H1 (cell line): ENCODE results near the gene TPRA1. TPM values are rescaled to one million over a fixed set of nuclear protein-coding genes. Genes with fewer than 3 reads are reported as not detected.

Source experiments
- ASH2L ChIP-seq: fragments of 200-600, 300-600 bp; sonication (generic); IDR thresholded peaks from one replicate; pipeline ENCODE4 v1.7.1; 2017; ENCODE audit warnings: low read length
- BACH1 ChIP-seq: IDR thresholded peaks from 2 replicates; pipeline ENCODE4 v1.6.1; 2012; ENCODE audit warnings: low read length, improper control_type of control experiment
- BRCA1 ChIP-seq: IDR thresholded peaks from 2 replicates; pipeline ENCODE4 v1.6.1; 2012; ENCODE audit warnings: low read depth, low read length, improper control_type of control experiment
- CBX8 ChIP-seq: fragments of 300-800, 300-1000 bp; sonication (generic); IDR thresholded peaks from 2 replicates; pipeline ENCODE4 v1.7.1; 2016; ENCODE audit warnings: low read depth, low read length, borderline replicate concordance
- CREB1 ChIP-seq: IDR thresholded peaks from 2 replicates; pipeline ENCODE4 v1.6.1; 2012; ENCODE audit warnings: inconsistent platforms
- CTCF ChIP-seq, 3 experiments: IDR thresholded peaks; 1 replicate in 2 of 3; 2 replicates in 1 of 3; pipeline versions ENCODE4 v1.5.1 to v1.6.1; 2011; ENCODE audit warnings: low read length in 3 of 3, mild to moderate bottlenecking in 3 of 3, inconsistent platforms in 2 of 3, low read depth in 1 of 3, moderate library complexity in 1 of 3; ENCODE audit not compliant: insufficient read depth in 1 of 3; ENCODE audit errors: control extremely low read depth in 1 of 3
- E2F6 ChIP-seq: IDR thresholded peaks from 2 replicates; pipeline ENCODE4 v1.6.1; 2012; ENCODE audit warnings: inconsistent platforms
- EP300 ChIP-seq, 2 experiments: IDR thresholded peaks; 1 replicate in 1 of 2; 2 replicates in 1 of 2; pipeline ENCODE4 v1.6.1; 2011 to 2012; ENCODE audit warnings: low read depth in 2 of 2, low read length in 2 of 2, mild to moderate bottlenecking in 2 of 2, borderline replicate concordance in 1 of 2, inconsistent platforms in 1 of 2, moderate library complexity in 1 of 2
- EZH2 ChIP-seq: fragments of 200-600 bp; sonication (generic); IDR thresholded peaks from 2 replicates; pipeline ENCODE4 v1.7.1; 2012; ENCODE audit warnings: low read depth, mild to moderate bottlenecking, moderate library complexity, low read length, inconsistent platforms; ENCODE audit not compliant: severe bottlenecking
- FOSL1 ChIP-seq: IDR thresholded peaks from 2 replicates; pipeline ENCODE4 v1.6.1; 2011; ENCODE audit warnings: mild to moderate bottlenecking, low read depth, low read length, moderate library complexity; ENCODE audit not compliant: insufficient read depth
- KDM4A ChIP-seq: IDR thresholded peaks from one replicate; pipeline ENCODE4 v1.7.1; 2012; ENCODE audit warnings: low read depth, mild to moderate bottlenecking, moderate library complexity, low read length, inconsistent platforms; ENCODE audit not compliant: severe bottlenecking
- PHF8 ChIP-seq: fragments of 200-600 bp; sonication (generic); conservative IDR thresholded peaks from 2 replicates; pipeline ENCODE4 v1.7.1; 2012; ENCODE audit warnings: low read depth, mild to moderate bottlenecking, inconsistent platforms, low read length, moderate library complexity
- POU5F1 ChIP-seq: IDR thresholded peaks from 2 replicates; pipeline ENCODE4 v1.6.1; 2011; ENCODE audit warnings: low read depth, mild to moderate bottlenecking, low read length, moderate library complexity
- RAD21 ChIP-seq, 2 experiments: IDR thresholded peaks in 1 of 2; conservative IDR thresholded peaks in 1 of 2; 2 replicates each; pipeline ENCODE4 v1.6.1; 2011; ENCODE audit warnings: low read depth in 2 of 2, low read length in 2 of 2, improper control_type of control experiment in 1 of 2, inconsistent platforms in 1 of 2, mild to moderate bottlenecking in 1 of 2, moderate library complexity in 1 of 2
- SIN3A ChIP-seq, 2 experiments: IDR thresholded peaks in 1 of 2; conservative IDR thresholded peaks in 1 of 2; 2 replicates each; pipeline ENCODE4 v1.6.1; 2011 to 2012; ENCODE audit warnings: low read length in 2 of 2, improper control_type of control experiment in 1 of 2, low read depth in 1 of 2, mild to moderate bottlenecking in 1 of 2
- SIRT6 ChIP-seq: IDR thresholded peaks from one replicate; pipeline ENCODE4 v1.7.1; 2012; ENCODE audit warnings: low read length, inconsistent platforms
- SP1 ChIP-seq: IDR thresholded peaks from 2 replicates; pipeline ENCODE4 v1.6.1; 2011; ENCODE audit warnings: low read depth, low read length
- polyA plus RNA-seq, 7 experiments: library from polyadenylated mRNA; depleted of rRNA in 3 of 7; stranded (reverse) in 5 of 7; unstranded in 2 of 7; fragments of >200 nt in 5 of 7; fragments of 200-250 nt in 2 of 7; gene quantifications; 1 replicate in 5 of 7; 2 replicates in 1 of 7; 4 replicates in 1 of 7; pipeline versions ENCODE4 v1.2.1 to v1.2.3, GENCODE V29; 2011 to 2013; ENCODE audit warnings: missing spikeins in 2 of 7, mixed read lengths in 2 of 7
- total RNA-seq: library from RNA; stranded (reverse); fragmentation: NEBNext Ultra II Directional; extraction: Animal tissue kit (Norgen Biotek cat#: 25700); gene quantifications from 2 replicates; pipeline ENCODE4 v1.2.1, GENCODE V29; 2021

TPRA1 gene
- total and polyA plus RNA-seq, 2 of the 8 experiments (the other 6 are each of a cell fraction or from before 2014, with no cell fraction given) = 18.8 to 38.5 TPM

GRCh38 chr3:127629467-127630403, 39.2 kb upstream of the TPRA1 start (continued):
- no peak for TF ChIP-seq ASH2L
- no peak for TF ChIP-seq BRCA1
- peak; percentile 13; the same call in 1 of the 2 replicates for TF ChIP-seq PHF8
- peak; percentile 81 for TF ChIP-seq KDM4A
- no peak for TF ChIP-seq EP300 (IDR thresholded peaks at IDR 0.05; ENCODE audit: borderline replicate concordance in 1 of 2, low read depth in 2 of 2, low read length in 2 of 2)
- TF ChIP-seq RAD21 (IDR thresholded peaks at IDR 0.05 in 1 of 2, conservative IDR thresholded peaks at IDR 0.05 in 1 of 2; ENCODE audit: low read depth in 2 of 2, low read length in 2 of 2) = no peak
- TF ChIP-seq BACH1 = peak; percentile 7; the same call in 1 of the 2 replicates
- no peak for TF ChIP-seq SIRT6
- no peak for TF ChIP-seq CTCF (IDR thresholded peaks at IDR 0.05; ENCODE audit: control extremely low read depth in 1 of 3, insufficient read depth in 1 of 3, low read depth in 1 of 3, low read length in 3 of 3)
- TF ChIP-seq SP1 = no peak
- no peak for TF ChIP-seq CREB1
- TF ChIP-seq FOSL1 = no peak
- TF ChIP-seq E2F6 = peak; percentile 49; the same call in 1 of the 2 replicates
- TF ChIP-seq POU5F1 = no peak
- TF ChIP-seq CBX8 = no peak
- peak in 1 of 2 experiments; percentile 37; a peak in 1 of 4 replicates for TF ChIP-seq SIN3A (conservative IDR thresholded peaks at IDR 0.05 in 1 of 2, IDR thresholded peaks at IDR 0.05 in 1 of 2; ENCODE audit: low read depth in 1 of 2, low read length in 2 of 2)
- no peak for TF ChIP-seq EZH2
- TF ChIP-seq, all 59 proteins: peak for 6
